MCF 10A (cell line): ENCODE data around the gene NEK11. TPM values are rescaled to one million over a fixed set of nuclear protein-coding genes. Genes with fewer than 3 reads are reported as not detected.
A peak's percentile ranks its signal among the peaks of the same experiment; 100 is the strongest.

Experiments
- BruUV-seq: library from RNA; stranded (reverse); fragments of 400-500 nt; replicated peaks from 2 replicates; lab custom pipeline; 2021; lab: Mats Ljungman, UMichigan
- CTCF ChIA-PET: fragments of 300-600 bp; sonication (Branson Sonifier 250); formaldehyde crosslinking; extraction: SDS; loops from one replicate; lab custom pipeline; 2021; ENCODE audit warnings: antibody characterized with exemption, inconsistent platforms; lab: Yijun Ruan, JAX
- POLR2A ChIA-PET: fragments of 300-600, 350-650 bp; sonication (Branson Sonifier 250); formaldehyde crosslinking; extraction: SDS; loops from one replicate; lab custom pipeline; 2020; ENCODE audit warnings: antibody characterized with exemption, inconsistent platforms; lab: Yijun Ruan, JAX
- DNase-seq: peaks from one replicate; pipeline ENCODE4 v3.0.0-alpha.2; 2018; ENCODE audit not compliant: unreplicated experiment
- H3K27ac Mint-ChIP-seq: one replicate; pipeline ENCODE4 v1.8.0; 2022; ENCODE audit warnings: mild to moderate bottlenecking, low read depth, mixed read lengths; ENCODE audit not compliant: unreplicated experiment
- H3K27me3 Mint-ChIP-seq: one replicate; pipeline ENCODE4 v1.8.0; 2022; ENCODE audit warnings: mixed read lengths; ENCODE audit not compliant: insufficient read depth, unreplicated experiment
- H3K36me3 Mint-ChIP-seq: one replicate; pipeline ENCODE4 v1.8.0; 2022; ENCODE audit warnings: mild to moderate bottlenecking, moderate library complexity, mixed read lengths; ENCODE audit not compliant: insufficient read depth, unreplicated experiment
- H3K4me1 Mint-ChIP-seq: one replicate; pipeline ENCODE4 v1.8.0; 2022; ENCODE audit warnings: mixed read lengths; ENCODE audit not compliant: insufficient read depth, unreplicated experiment
- H3K4me3 Mint-ChIP-seq: one replicate; pipeline ENCODE4 v1.8.0; 2022; ENCODE audit warnings: mild to moderate bottlenecking, moderate library complexity, mixed read lengths; ENCODE audit not compliant: unreplicated experiment
- H3K9me3 Mint-ChIP-seq: one replicate; pipeline ENCODE4 v1.8.0; 2022; ENCODE audit warnings: mixed read lengths; ENCODE audit not compliant: unreplicated experiment
- intact Hi-C: fragments of 100-400 bp; cut with micrococcal nuclease; formaldehyde crosslinking; loops from 2 replicates; pipeline ENCODE4 v1.14.1; 2022
- total RNA-seq: library from RNA; stranded (reverse); gene quantifications from 2 replicates; pipeline ENCODE4 v1.2.3, GENCODE V29; 2022
- TF ChIP-seq, protein P1 (sequence below): fragments of 200-600 bp; IDR thresholded peaks from one replicate; pipeline ENCODE4 v1.8.0; 2022; ENCODE audit warnings: antibody characterized with exemption, mild to moderate bottlenecking; ENCODE audit not compliant: unreplicated experiment

Gene NEK11
- total RNA-seq, 1 experiment from 2014 or later = 6.9 TPM

DNA sequence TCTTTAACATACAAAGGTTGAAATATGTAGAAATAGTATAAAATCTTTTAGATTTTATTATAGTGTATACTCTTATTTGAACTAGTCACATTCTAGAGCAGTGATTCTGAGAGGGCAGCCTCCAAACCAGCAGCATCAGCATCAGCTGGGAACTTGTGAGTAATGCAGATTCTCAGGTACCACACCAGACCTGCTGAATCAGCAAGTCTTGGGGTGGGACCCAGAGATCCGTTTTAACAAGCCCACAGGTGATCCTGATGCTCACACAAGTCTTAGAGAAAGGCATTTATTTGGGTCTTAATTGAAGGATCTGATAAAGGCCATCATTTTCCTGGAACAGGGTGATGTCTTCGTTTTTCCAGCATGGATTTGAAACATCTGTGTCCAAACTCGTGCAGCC lies 195.9 kb downstream of the NEK11 start:
- intact Hi-C loops = loop anchor here (10.0 kb wide), 1 partner anchor 572 kb away; no protein-coding TSS in a partner anchor
- H3K9me3 Mint-ChIP-seq = no peaks in the 10 kb centered on the region
- no peak overlapping the region for H3K27ac Mint-ChIP-seq
- no peaks in the 10 kb centered on the region for H3K27me3 Mint-ChIP-seq
- BruUV-seq = no TSS peak
- no peak overlapping the region for H3K4me3 Mint-ChIP-seq
- POLR2A ChIA-PET = interaction anchor here (0.8 kb wide), 1 partner anchor 127 kb away, joined by 3 read pairs; no protein-coding TSS in a partner anchor
- TF ChIP-seq, protein P1, sequence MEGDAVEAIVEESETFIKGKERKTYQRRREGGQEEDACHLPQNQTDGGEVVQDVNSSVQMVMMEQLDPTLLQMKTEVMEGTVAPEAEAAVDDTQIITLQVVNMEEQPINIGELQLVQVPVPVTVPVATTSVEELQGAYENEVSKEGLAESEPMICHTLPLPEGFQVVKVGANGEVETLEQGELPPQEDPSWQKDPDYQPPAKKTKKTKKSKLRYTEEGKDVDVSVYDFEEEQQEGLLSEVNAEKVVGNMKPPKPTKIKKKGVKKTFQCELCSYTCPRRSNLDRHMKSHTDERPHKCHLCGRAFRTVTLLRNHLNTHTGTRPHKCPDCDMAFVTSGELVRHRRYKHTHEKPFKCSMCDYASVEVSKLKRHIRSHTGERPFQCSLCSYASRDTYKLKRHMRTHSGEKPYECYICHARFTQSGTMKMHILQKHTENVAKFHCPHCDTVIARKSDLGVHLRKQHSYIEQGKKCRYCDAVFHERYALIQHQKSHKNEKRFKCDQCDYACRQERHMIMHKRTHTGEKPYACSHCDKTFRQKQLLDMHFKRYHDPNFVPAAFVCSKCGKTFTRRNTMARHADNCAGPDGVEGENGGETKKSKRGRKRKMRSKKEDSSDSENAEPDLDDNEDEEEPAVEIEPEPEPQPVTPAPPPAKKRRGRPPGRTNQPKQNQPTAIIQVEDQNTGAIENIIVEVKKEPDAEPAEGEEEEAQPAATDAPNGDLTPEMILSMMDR = no peak
- H3K36me3 Mint-ChIP-seq = no peaks in the 10 kb centered on the region
- DNase-seq = no peak
- H3K4me1 Mint-ChIP-seq = peaks cover 9% of the 10 kb centered on the region
- CTCF ChIA-PET = no interaction called here

DNA sequence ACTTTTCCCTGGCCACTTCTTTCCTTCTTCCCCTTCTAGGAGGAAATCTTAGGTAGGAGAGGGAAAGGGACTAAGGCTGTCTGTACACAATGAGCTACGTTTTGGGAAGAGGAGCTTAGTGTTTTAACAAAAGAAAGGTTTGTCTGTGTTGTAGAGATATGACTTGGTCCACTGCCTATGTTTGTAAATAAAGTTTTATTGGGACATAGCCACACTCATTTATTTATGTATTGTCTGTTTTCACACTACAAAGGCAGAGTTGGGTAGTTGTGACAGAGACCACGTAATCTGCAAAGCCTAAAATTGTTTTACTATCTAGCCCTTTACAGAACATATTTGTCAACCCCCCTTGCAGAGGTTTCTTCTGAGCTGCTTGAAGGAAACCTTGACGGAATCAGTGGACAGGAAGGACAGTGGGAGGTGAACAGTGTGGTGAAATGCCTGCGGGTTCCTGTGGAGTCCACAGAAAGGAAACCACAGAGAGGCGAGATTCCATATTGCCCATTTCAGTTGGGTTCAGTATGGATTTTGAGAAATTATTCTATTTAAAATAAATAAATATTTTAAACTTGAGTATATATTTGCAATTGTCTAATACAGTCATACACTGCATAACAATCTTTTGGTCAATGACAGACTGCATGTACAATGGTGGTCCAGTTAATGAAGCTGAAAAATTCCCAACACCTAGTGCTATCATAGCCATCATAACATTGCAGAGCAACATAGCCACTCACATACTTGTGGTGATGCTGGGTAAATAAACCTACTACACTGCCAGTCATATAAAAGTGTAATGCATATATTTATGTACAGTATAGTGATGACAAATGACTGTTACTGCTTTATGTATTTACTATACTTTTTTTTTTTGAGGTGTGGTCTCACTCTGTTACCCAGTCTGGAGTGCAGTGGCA lies 197.0 kb downstream of the NEK11 start:
- DNase-seq = no peak
- no peaks in the 10 kb centered on the region for H3K9me3 Mint-ChIP-seq
- intact Hi-C loops = loop anchor here (10.0 kb wide), 1 partner anchor 571 kb away; no protein-coding TSS in a partner anchor
- TF ChIP-seq, protein P1 = no peak
- no peak overlapping the region for H3K27ac Mint-ChIP-seq
- ChIA-PET POLR2A (no interaction called here), CTCF (interaction anchor here (0.7 kb wide), 1 partner anchor 814 kb away, joined by 4 read pairs; no protein-coding TSS in a partner anchor)
- BruUV-seq = no TSS peak
- no peak overlapping the region for H3K4me3 Mint-ChIP-seq
- no peaks in the 10 kb centered on the region for H3K4me1 Mint-ChIP-seq
- no peaks in the 10 kb centered on the region for H3K27me3 Mint-ChIP-seq
- H3K36me3 Mint-ChIP-seq = no peaks in the 10 kb centered on the region

DNA sequence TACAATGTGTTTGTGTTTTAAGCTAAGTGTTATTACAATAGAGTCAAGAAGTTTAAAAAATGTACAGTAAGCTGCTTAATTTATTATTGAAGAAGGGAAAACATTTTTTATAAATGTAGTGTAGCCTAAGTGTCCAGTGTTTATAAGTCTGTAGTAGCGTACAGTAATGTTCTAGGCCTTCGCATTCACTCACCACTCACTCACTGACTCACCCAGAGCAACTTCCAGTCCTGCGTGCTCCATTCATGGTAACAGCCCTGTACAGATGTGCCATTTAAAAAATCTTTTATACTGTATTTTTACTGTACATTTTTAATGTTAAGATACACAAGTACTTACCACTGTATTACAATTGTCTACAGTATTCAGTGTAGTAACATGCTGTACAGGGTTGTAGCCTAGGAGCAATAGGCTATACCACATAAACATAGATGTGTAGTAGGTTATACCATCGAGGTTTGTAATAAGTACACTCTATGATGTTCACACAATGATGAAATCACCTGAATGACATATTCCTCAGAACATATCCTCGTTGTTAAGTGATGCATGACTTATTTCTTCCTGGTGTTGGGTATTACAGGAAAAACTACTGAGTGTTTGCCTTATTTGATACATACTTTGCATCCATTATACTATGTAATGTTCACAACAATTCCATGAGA lies 198.3 kb downstream of the NEK11 start:
- Mint-ChIP-seq H3K9me3 (no peaks in the 10 kb centered on the region), H3K27me3 (no peaks in the 10 kb centered on the region), H3K4me3 (no peak overlapping the region), H3K27ac (peak overlapping the region; percentile 5), H3K4me1 (no peaks in the 10 kb centered on the region), H3K36me3 (no peaks in the 10 kb centered on the region)
- ChIA-PET POLR2A (no interaction called here), CTCF (no interaction called here)
- no peak for DNase-seq
- TF ChIP-seq, protein P1 = no peak
- no TSS peak for BruUV-seq
- intact Hi-C loops = loop anchor here (10.0 kb wide), 1 partner anchor 570 kb away; no protein-coding TSS in a partner anchor

DNA sequence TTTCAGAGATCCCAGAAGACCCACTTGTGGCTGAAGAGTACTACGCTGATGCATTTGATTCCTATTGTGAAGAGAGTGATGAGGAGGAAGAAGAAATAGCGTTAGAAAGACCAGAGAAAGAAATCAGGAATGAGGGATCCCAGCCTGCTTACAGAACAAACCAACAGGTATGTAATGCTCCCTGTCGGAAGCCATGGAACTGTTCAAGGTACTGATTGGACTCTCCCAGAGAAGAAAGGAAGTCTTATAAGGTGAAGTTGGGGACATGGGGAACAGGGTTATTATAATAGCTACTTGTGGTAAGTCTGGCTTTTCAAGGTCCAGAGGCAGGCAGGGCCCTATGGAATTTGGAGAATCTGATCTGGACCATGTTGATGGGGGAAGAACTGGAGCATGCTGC lies 201.8 kb downstream of the NEK11 start:
- ChIA-PET CTCF (interaction anchor here (0.8 kb wide), 1 partner anchor 92 kb away, joined by 3 read pairs; no protein-coding TSS in a partner anchor), POLR2A (interaction anchor here (0.7 kb wide), 1 partner anchor 153 kb away, joined by 3 read pairs; no protein-coding TSS in a partner anchor)
- TF ChIP-seq, protein P1 = no peak
- Mint-ChIP-seq H3K27me3 (no peaks in the 10 kb centered on the region), H3K27ac (no peak overlapping the region), H3K4me1 (no peaks in the 10 kb centered on the region), H3K9me3 (no peaks in the 10 kb centered on the region), H3K4me3 (no peak overlapping the region), H3K36me3 (no peaks in the 10 kb centered on the region)
- no peak for DNase-seq
- intact Hi-C loops = loop anchor here (10.0 kb wide), 1 partner anchor 566 kb away; no protein-coding TSS in a partner anchor
- no TSS peak for BruUV-seq
